Skeletal muscle tissue (tissue), 4 donors: Measurements from ENCODE around the gene SEH1L. TPM values are rescaled to one million over a fixed set of nuclear protein-coding genes. Genes with fewer than 3 reads are reported as not detected.

Experiments
- H3K27ac ChIP-seq: one replicate; pipeline ENCODE4 v1.7.0; 2013; ENCODE audit warnings: mild to moderate bottlenecking, low read depth, low read length, inconsistent platforms
- H3K27me3 ChIP-seq, 3 donors: one replicate each; pipeline ENCODE4 v1.7.0; 2013; ENCODE audit warnings: low read length in 3 of 3; ENCODE audit not compliant: control insufficient read depth in 3 of 3, insufficient read depth in 3 of 3
- H3K36me3 ChIP-seq, 3 donors: one replicate each; pipeline ENCODE4 v1.7.0; 2013; ENCODE audit warnings: low read length in 3 of 3; ENCODE audit not compliant: control insufficient read depth in 3 of 3, insufficient read depth in 3 of 3
- H3K4me1 ChIP-seq, 3 donors: one replicate each; pipeline ENCODE4 v1.7.0; 2013; ENCODE audit warnings: low read length in 3 of 3, mild to moderate bottlenecking in 3 of 3; ENCODE audit not compliant: control insufficient read depth in 3 of 3, insufficient read depth in 3 of 3
- H3K4me3 ChIP-seq, 3 donors: one replicate each; pipeline ENCODE4 v1.7.0; 2013; ENCODE audit warnings: low read length in 3 of 3
- H3K9ac ChIP-seq, 3 donors: one replicate each; pipeline ENCODE4 v1.7.0; 2013; ENCODE audit warnings: low read length in 3 of 3, mild to moderate bottlenecking in 3 of 3, moderate library complexity in 2 of 3, low read depth in 1 of 3
- H3K9me3 ChIP-seq, 3 donors: one replicate each; pipeline ENCODE4 v1.7.0; 2013; ENCODE audit warnings: low read length in 3 of 3; ENCODE audit not compliant: control insufficient read depth in 3 of 3
- total RNA-seq: library from RNA; depleted of rRNA; stranded (reverse); fragments of >200 nt; gene quantifications from one replicate; pipeline ENCODE4 v1.2.3, GENCODE V29; 2014
- donor health status: Osteomylitis.

The SEH1L gene
- total RNA-seq, 1 donor from 2014 or later, result 18.8 TPM

- no peaks in the 10 kb centered on the region for H3K4me1 ChIP-seq
- H3K4me3 ChIP-seq, result no peak overlapping the region
- no peaks in the 10 kb centered on the region for H3K9me3 ChIP-seq
- peaks cover 13 to 15% (median 15%) of the 10 kb centered on the region in 3 donors for H3K36me3 ChIP-seq
- no peaks in the 10 kb centered on the region for H3K27me3 ChIP-seq
- no peak overlapping the region for H3K27ac ChIP-seq
- H3K9ac ChIP-seq, result no peak overlapping the region
Measured at GRCh38 chr18:13006531-13007247, 58.9 kb downstream of the SEH1L start.

GRCh38 chr18:13007248-13007560 is 59.4 kb downstream of the SEH1L start:
- Histone ChIP-seq H3K36me3 (peaks cover 15 to 18% (median 17%) of the 10 kb centered on the region in 3 donors), H3K27me3 (no peaks in the 10 kb centered on the region), H3K27ac (no peak overlapping the region)

GRCh38 chr18:13011719-13012118 is 63.9 kb downstream of the SEH1L start:
- H3K27me3 ChIP-seq, result no peaks in the 10 kb centered on the region
- no peak overlapping the region for H3K4me3 ChIP-seq
- peaks cover 22 to 47% (median 41%) of the 10 kb centered on the region in 3 donors for H3K36me3 ChIP-seq
- H3K9ac ChIP-seq, result no peak overlapping the region
- H3K27ac ChIP-seq, result no peak overlapping the region
- no peaks in the 10 kb centered on the region for H3K9me3 ChIP-seq
- no peaks in the 10 kb centered on the region for H3K4me1 ChIP-seq

More at GRCh38 chr18:13007248-13007560, 59.4 kb downstream of the SEH1L start:
- no peaks in the 10 kb centered on the region for H3K9me3 ChIP-seq
- H3K9ac ChIP-seq, result no peak overlapping the region
- no peak overlapping the region for H3K4me3 ChIP-seq
- no peaks in the 10 kb centered on the region for H3K4me1 ChIP-seq

- Histone ChIP-seq H3K4me1 (no peaks in the 10 kb centered on the region), H3K36me3 (peaks cover 19 to 57% (median 40%) of the 10 kb centered on the region in 3 donors), H3K27me3 (no peaks in the 10 kb centered on the region), H3K9me3 (no peaks in the 10 kb centered on the region), H3K4me3 (no peak overlapping the region), H3K27ac (no peak overlapping the region), H3K9ac (no peak overlapping the region)
Measured at GRCh38 chr18:13014232-13014631, 66.4 kb downstream of the SEH1L start.

- Histone ChIP-seq H3K9ac (no peak overlapping the region), H3K27me3 (no peaks in the 10 kb centered on the region), H3K36me3 (peaks cover 16 to 52% (median 41%) of the 10 kb centered on the region in 3 donors), H3K9me3 (no peaks in the 10 kb centered on the region), H3K4me1 (no peaks in the 10 kb centered on the region), H3K27ac (no peak overlapping the region), H3K4me3 (no peak overlapping the region)
Measured at GRCh38 chr18:13014818-13015217, 67.0 kb downstream of the SEH1L start.

- peaks cover 0 to under 1% (median 0%) of the 10 kb centered on the region in 3 donors for H3K9me3 ChIP-seq
- H3K9ac ChIP-seq, result no peak overlapping the region
- no peak overlapping the region for H3K4me3 ChIP-seq
- H3K27me3 ChIP-seq, result no peaks in the 10 kb centered on the region
- peaks cover 15 to 48% (median 42%) of the 10 kb centered on the region in 3 donors for H3K36me3 ChIP-seq
- no peak overlapping the region for H3K27ac ChIP-seq
- no peaks in the 10 kb centered on the region for H3K4me1 ChIP-seq
Measured at GRCh38 chr18:13017247-13017875, 69.5 kb downstream of the SEH1L start.

GRCh38 chr18:13018374-13018773 is 70.6 kb downstream of the SEH1L start:
- Histone ChIP-seq H3K4me3 (no peak overlapping the region), H3K27me3 (no peaks in the 10 kb centered on the region), H3K4me1 (no peaks in the 10 kb centered on the region), H3K9ac (no peak overlapping the region), H3K36me3 (peaks cover 13 to 38% (median 36%) of the 10 kb centered on the region in 3 donors), H3K27ac (no peak overlapping the region), H3K9me3 (peaks cover 0 to 3% (median 0%) of the 10 kb centered on the region in 3 donors)

GRCh38 chr18:13019301-13019700 is 71.5 kb downstream of the SEH1L start:
- Histone ChIP-seq H3K9ac (no peak overlapping the region), H3K9me3 (peaks cover 0 to 3% (median 0%) of the 10 kb centered on the region in 3 donors), H3K4me1 (no peaks in the 10 kb centered on the region), H3K27ac (no peak overlapping the region), H3K27me3 (no peaks in the 10 kb centered on the region), H3K36me3 (peaks cover 13 to 37% (median 37%) of the 10 kb centered on the region in 3 donors), H3K4me3 (no peak overlapping the region)

- Histone ChIP-seq H3K9ac (no peak overlapping the region), H3K4me1 (no peaks in the 10 kb centered on the region), H3K4me3 (no peak overlapping the region), H3K27me3 (no peaks in the 10 kb centered on the region), H3K36me3 (peaks cover 2 to 19% (median 16%) of the 10 kb centered on the region in 3 donors), H3K9me3 (peaks cover 0 to 3% (median 0%) of the 10 kb centered on the region in 3 donors), H3K27ac (no peak overlapping the region)
Measured at GRCh38 chr18:13022644-13023043, 74.8 kb downstream of the SEH1L start.

GRCh38 chr18:13025233-13025632 is 77.4 kb downstream of the SEH1L start:
- H3K27me3 ChIP-seq, result no peaks in the 10 kb centered on the region
- peaks cover 0 to 13% (median 5%) of the 10 kb centered on the region in 3 donors for H3K36me3 ChIP-seq
- H3K4me1 ChIP-seq, result peaks cover 0 to 4% (median 3%) of the 10 kb centered on the region in 3 donors

More at GRCh38 chr18:13025233-13025632, 77.4 kb downstream of the SEH1L start:
- H3K4me3 ChIP-seq, result no peak overlapping the region
- H3K9me3 ChIP-seq, result peaks cover 0 to 3% (median 0%) of the 10 kb centered on the region in 3 donors
- H3K27ac ChIP-seq, result no peak overlapping the region
- no peak overlapping the region for H3K9ac ChIP-seq
